Forelimb muscle (tissue), 1 donor: ENCODE results near the gene CYSLTR2. TPM values are rescaled to one million over a fixed set of nuclear protein-coding genes. Genes with fewer than 3 reads are reported as not detected.
"Not testable (repeated sequence)": the region's sequence is repeated elsewhere in the genome, so short reads cannot be mapped to it uniquely, and the experiment has no call there.

Experiments
- DNase-seq: peaks from one replicate; pipeline ENCODE4 v3.0.0-alpha.2; 2013; ENCODE audit warnings: low read depth
- polyA plus RNA-seq: library from polyadenylated mRNA; unstranded; fragments of 120-200 nt; gene quantifications from one replicate; pipeline ENCODE4 v1.2.1, GENCODE V29; 2013; ENCODE audit not compliant: insufficient read length

Gene CYSLTR2
- polyA plus RNA-seq, 1 donor = 0.14 TPM

DNA sequence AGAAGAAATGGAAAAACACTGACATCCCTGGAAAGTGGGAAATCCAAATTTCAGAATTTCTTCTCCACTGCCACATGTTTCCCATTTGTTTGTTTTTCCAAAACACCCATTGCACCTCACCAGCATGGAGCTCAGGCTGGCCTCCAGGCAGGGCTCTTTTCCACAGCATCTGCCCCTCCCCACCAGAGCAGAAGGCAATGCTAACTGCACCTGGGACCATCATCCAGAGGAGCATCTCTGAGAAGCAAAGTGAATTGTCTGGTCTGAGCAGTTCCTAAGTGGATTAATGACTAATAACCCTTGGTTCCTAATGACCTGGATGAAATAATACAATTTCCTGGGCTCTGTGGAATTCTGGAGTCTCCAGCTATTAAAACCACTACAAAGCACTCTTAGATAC lies 8.8 kb upstream of the CYSLTR2 start:
- no peak for DNase-seq

- no peak for DNase-seq
These were observed 7.9 kb upstream of the CYSLTR2 start for GRCh38 chr13:48645845-48646244.

DNA sequence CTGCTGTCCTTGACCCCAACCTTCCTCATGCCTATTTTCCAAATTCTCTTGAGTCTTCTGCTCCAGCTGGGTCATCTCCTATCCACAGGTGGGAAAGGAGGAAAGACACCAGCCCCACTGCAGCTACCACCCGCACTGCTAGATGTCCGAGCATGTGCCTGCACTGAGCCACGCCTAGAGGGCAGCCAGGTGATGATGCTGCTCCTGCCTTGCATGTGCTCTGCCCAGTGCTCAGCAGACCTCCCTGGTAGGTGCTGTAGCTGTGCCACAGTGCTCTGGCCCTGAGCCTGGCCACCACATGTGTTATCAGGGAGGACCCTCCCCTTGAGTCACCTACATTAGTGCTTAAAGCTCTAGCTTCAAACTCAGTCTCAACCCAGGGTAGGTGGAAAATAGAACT lies 6.9 kb upstream of the CYSLTR2 start:
- no peak for DNase-seq

DNA sequence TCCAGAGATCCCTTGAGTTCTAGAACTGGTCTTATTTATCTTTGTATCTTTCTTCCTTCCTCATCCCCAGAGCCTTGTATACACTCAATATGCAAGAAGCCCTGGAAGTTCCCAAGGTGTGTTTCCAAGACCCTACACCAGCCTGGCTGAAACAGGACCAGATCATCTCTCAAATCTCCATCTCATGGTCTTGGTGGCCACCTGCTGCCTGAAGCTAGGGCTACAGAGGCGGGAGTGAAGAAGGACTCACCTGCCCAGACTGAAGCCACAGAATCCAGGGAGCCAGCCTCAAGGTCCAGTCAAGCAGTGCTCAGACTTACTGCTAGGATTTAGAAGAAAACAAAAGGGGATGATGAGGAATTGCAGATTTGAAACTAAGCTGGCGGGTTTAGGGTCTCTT lies 6.1 kb upstream of the CYSLTR2 start:
- no peak for DNase-seq

DNA sequence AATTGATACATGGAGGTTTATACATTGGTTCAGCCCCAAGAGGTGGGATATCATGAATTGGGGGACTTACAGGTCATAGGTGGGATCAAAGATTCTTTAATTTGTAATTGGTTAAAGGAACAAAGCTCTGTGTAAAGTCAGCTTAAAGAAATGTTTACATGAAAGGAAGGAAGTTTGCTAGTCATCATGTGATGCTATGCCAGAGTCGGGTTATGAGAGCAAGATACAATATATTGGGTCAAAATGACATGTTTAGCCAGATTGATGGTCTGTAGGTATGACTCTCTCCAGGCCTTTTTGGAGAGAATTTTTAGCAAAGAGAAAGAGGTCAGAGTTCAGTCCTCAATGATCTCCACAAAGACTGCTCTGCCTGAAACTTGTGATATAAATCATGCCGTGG lies 5.3 kb upstream of the CYSLTR2 start:
- no peak for DNase-seq

DNA sequence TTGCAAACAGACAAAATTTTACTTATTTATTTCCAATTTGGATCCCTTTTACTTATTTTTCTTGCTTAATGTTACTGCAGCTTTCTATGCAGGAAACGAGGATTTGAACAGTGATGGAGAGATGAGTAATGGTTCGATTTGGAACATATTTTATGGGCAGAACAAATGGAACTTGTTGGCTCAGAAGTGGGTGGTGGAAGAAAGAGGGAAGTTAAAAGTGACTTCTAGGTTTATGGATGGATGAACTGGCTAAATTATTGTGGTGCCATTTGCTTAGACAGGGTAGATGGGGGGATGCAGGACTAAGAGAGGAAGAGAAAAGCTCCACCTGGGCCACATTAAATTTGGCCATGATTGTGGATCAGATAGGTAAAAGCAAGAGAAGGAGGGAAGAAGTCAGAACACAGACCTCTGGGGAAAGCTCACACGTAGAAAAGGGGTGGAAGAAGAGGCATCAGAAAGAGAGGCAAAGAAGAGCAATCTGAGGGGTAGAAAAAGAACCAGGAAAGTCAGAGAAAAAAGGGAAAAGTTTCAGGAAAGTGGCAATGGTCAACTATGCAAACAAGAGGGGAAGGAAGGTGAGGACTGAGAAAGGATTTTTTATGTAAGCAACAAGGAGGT lies 768 bp upstream of the CYSLTR2 start:
- DNase-seq = no peak

- no peak for DNase-seq
These were observed 782 bp downstream of the CYSLTR2 start for GRCh38 chr13:48654511-48654910.

DNA sequence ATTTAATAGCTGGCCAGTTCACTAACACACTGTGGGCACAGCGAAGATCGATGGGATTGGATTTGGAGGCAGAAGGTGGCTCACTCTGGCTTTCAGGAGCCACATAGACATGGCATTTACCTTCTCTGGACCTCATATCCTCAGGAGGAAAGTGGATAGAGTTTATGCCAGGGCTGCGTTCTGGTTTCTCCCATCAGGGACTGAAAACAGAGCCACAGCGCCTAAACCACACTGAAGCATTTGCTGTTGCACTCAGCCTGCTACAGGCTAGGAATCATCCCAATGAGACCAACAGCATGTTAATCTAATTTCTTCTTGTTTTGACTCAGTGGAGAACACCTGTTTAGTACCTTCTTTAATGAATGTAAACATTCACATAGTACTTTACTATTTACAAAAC lies 1.6 kb downstream of the CYSLTR2 start:
- no peak for DNase-seq

DNA sequence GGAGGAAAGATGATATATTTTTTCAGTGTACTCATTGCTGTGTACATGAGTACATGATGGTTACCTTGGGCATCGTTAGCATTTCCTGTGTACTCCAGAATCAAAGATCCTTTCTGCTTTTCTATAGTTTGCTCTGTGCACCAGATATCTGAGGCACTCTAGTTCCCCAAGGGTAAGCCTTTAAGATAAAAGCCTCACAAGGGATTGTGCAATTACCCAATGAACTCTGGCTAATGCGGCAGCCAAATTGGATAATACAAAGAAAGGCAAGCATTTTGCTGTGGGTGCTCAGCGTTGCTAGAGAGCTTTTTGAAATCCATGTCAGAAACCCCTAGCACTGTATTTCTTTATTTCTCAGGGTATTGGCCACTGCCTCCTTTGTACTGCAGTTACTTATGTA lies 2.9 kb downstream of the CYSLTR2 start:
- DNase-seq = no peak

DNA sequence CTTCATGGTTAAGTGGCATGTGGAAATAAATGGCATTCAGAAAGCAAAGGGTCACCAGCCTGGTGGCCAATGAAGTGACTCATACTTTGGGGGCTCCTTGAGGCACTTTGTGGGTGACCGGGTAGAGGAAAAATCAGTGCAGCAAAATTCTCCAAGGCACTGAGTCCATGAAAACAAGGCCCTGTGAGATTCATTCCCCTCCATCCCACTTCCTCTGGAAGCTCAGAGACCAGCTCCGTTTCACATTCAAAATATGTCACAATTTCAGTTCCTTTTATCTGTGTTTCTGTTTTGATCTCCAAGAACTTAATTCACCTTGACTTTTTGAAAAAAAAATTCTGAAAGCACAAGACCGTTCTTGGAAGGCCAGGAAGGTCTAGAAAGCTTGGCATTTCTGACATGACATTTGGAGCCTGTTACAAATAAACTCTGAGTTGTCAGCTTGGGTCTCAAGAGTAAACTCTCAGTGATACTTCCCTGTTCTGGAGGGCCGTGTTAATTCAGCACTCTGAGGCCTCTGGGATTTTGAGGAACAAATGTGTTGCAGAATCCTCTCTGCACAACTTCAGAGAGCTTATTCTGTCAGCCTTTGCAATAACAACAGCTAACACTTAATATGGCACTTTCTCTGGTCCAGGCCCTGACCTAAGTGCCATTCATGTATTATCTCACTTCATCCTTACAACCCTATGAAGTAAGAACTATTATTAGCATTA lies 6.8 kb downstream of the CYSLTR2 start:
- no peak for DNase-seq

- no peak for DNase-seq
These were observed 7.4 kb downstream of the CYSLTR2 start for GRCh38 chr13:48661107-48661506.

- DNase-seq = no peak
These were observed 8.5 kb downstream of the CYSLTR2 start for GRCh38 chr13:48662226-48662625.

DNA sequence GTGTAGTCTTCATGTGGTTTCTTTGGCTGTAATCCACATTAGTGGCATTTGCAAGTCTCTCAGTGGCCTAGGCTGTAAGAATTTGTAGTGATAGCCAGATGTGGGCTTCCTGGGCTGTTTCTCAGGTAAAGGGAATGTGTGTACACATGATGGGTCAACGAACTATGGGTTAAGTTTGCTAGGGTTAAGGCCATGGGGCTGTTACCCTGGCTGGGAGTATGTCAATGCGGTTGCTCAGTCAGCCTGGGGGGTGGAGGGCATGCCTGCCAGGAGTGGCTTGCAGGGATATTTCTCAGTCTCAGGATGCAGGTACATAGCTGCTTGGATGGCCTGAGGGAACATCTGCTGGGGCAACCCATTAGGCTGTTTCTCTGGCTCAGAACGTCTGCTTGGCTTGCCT lies 13.4 kb downstream of the CYSLTR2 start:
- no peak for DNase-seq

DNA sequence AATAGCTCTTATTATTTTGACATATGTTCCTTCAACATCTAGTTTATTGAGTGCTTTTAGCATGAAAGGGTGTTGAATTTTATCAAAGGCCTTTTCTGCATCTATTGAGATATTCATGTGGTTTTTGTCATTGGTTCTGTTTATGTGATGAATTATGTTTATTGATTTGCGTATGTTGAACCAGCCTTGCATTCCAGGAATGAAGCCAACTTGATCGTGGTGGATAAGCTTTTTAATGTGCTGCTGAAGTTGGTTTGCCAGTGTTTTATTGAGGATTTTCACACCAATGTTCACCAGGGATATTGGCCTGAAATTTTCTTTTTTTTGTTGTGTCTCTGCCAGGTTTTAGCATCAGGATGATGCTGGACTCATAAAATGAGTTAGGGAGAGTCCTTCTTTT lies 17.7 kb downstream of the CYSLTR2 start:
- DNase-seq = not testable (repeated sequence)

- DNase-seq = no peak
These were observed 21.5 kb downstream of the CYSLTR2 start for GRCh38 chr13:48675247-48675646.

GRCh38 chr13:48678316-48678715 lies 24.6 kb downstream of the CYSLTR2 start:
- DNase-seq = no peak

GRCh38 chr13:48679941-48680680 lies 26.4 kb downstream of the CYSLTR2 start:
- no peak for DNase-seq

DNA sequence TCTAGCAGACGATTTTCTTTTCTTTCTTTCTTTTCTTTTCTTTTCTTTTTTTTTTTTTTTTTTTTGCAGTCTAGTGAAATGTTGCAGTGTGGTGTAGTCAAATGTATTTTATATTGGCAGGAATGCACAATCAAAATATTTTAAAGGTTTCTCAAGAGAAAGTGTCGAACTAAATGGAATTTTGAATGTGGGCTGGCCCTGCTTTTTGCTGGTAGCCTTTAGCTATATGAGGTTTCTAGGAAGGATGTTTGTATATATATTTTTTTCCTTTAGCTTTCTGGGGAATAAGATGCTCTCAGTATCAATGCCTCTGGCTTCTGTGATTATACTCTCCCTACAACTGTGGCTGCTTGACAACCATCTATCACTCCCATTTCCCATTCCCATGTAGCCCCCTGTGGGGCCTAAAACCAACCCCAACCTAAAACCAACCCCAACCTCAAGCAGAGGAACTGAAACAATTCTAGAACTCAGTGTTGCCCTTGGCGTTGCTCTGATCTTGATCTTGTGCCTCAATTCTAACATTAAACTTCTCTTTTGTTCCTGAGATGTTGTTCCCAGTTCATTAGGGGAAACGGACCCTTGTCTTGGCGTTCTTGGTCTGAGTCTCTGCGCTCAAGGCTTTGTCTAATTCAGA lies 27.1 kb downstream of the CYSLTR2 start:
- no peak for DNase-seq

GRCh38 chr13:48681905-48682304 lies 28.2 kb downstream of the CYSLTR2 start:
- no peak for DNase-seq

- no peak for DNase-seq
These were observed 28.7 kb downstream of the CYSLTR2 start for GRCh38 chr13:48682436-48682835.

DNA sequence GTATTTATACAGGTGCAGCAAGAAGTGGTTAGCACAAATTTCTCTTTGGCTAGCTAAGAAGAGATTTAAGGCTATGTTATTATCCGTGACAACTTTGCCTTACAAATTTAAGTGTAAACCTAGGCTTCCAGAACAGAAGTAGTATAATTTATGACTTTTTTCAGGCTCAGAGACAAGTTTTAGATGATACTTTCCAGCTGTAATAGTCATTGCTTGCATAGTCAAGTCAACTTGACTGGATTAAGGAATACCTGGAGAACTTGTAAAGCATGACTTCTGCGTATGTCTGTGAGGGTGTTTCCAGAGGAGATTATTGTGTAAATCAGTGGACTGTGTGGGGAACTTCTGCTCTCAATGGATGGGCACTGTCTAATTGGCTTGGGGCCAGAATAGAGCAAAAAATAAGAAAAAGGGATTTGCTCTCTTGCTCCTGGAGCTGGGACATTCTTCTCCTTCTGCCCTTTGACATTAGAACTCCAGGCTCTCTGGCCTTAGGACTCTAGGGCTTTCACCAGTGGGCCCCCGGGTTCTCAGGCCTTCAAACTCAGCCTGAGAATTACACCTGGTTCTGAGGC lies 33.0 kb downstream of the CYSLTR2 start:
- no peak for DNase-seq

DNA sequence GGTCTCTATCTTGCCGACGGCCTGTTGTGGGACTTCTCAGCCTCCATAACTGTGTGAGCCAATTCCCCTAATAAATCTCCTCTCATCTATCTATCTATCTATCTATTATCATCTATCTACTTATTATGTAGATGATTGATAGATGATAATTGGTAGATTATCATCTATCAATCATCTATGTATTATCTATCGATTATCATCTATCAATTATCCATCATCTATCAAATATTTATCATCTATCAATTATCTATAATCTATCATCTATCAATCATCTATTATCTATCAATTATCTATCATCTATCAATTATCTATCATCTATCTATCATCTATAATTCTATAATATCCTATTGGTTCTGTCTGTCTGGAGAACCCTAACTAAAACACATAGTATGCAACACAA lies 33.5 kb downstream of the CYSLTR2 start:
- DNase-seq = no peak
